HL-60 (cell line): ENCODE data around the gene TNP2.

Experiments
- DNase-seq, 2 experiments: peaks; one replicate each; pipeline ENCODE4 v3.0.0-alpha.2; 2010 to 2020; ENCODE audit warnings: low read depth in 1 of 2, low spot score in 1 of 2
- H3K27ac ChIP-seq: fragments of 250-450 bp; sonication (Bioruptor Pico); replicated peaks from 2 replicates; pipeline ENCODE4 v1.5.1; 2020; ENCODE audit warnings: mild to moderate bottlenecking, moderate library complexity
- H3K27me3 ChIP-seq: fragments of 250-450 bp; sonication (Bioruptor Pico); 2 replicates; pipeline ENCODE4 v1.5.1; 2021; ENCODE audit warnings: mild to moderate bottlenecking, moderate library complexity; ENCODE audit not compliant: insufficient read depth, poor library complexity, severe bottlenecking
- H3K4me3 ChIP-seq: replicated peaks from 2 replicates; pipeline ENCODE4 v1.5.1; 2011; ENCODE audit warnings: mild to moderate bottlenecking, control low read depth, low read length; ENCODE audit not compliant: insufficient read depth
- CTCF ChIP-seq: IDR thresholded peaks from one replicate; pipeline ENCODE4 v1.5.1; 2011; ENCODE audit warnings: low read length, control low read depth, inconsistent platforms; ENCODE audit not compliant: insufficient read depth
- GABPA ChIP-seq: IDR thresholded peaks from 2 replicates; pipeline ENCODE4 v1.6.1; 2012; ENCODE audit warnings: low read depth
- POLR2AphosphoS5 ChIP-seq: IDR thresholded peaks from 2 replicates; pipeline ENCODE4 v1.6.1; 2012; ENCODE audit warnings: low read depth
- REST ChIP-seq: IDR thresholded peaks from 2 replicates; pipeline ENCODE4 v1.6.1; 2012; ENCODE audit warnings: low read depth; ENCODE audit not compliant: insufficient replicate concordance
- SPI1 ChIP-seq: IDR thresholded peaks from 2 replicates; pipeline ENCODE4 v1.6.1; 2012; ENCODE audit warnings: low read depth, mild to moderate bottlenecking, borderline replicate concordance

The TNP2 gene

GRCh38 chr16:11249233-11250061 lies 19.7 kb downstream of the TNP2 start:
- H3K27ac ChIP-seq = no peak overlapping the region
- TF ChIP-seq CTCF = no peak
- no peak for TF ChIP-seq REST
- no peak for TF ChIP-seq GABPA
- no peak for TF ChIP-seq SPI1
- TF ChIP-seq POLR2AphosphoS5 = no peak
- no peak overlapping the region for H3K4me3 ChIP-seq

GRCh38 chr16:11248133-11248532 lies 21.0 kb downstream of the TNP2 start:
- Histone ChIP-seq H3K27me3 (no peaks in the 10 kb centered on the region), H3K27ac (no peak overlapping the region), H3K4me3 (no peak overlapping the region)
- TF ChIP-seq CTCF (no peak), REST (no peak), SPI1 (no peak), POLR2AphosphoS5 (no peak), GABPA (no peak)
- no peak for DNase-seq

More at GRCh38 chr16:11249233-11250061, 19.7 kb downstream of the TNP2 start:
- DNase-seq = no peak
- no peaks in the 10 kb centered on the region for H3K27me3 ChIP-seq

- TF ChIP-seq REST (no peak), CTCF (no peak)
- no peak for DNase-seq
Measured at GRCh38 chr16:11245988-11246387, 23.1 kb downstream of the TNP2 start.

More at GRCh38 chr16:11245988-11246387, 23.1 kb downstream of the TNP2 start:
- H3K27me3 ChIP-seq = no peaks in the 10 kb centered on the region
- no peak overlapping the region for H3K4me3 ChIP-seq
- H3K27ac ChIP-seq = no peak overlapping the region
